ENCODE measurements around the gene DLAT. TPM values are rescaled to one million over a fixed set of nuclear protein-coding genes. Genes with fewer than 3 reads are reported as not detected.

DLAT gene
- total RNA-seq, 1 experiment from 2014 or later: 75.9 TPM

GRCh38 chr11:112042161-112042960, 17.2 kb downstream of the DLAT start:
- DNase-seq (ENCODE audit: low read depth, low spot score) (no peak), ATAC-seq (no peak)
- CTCF ChIA-PET: interaction anchor here (0.6 kb wide), 1 partner anchor 238 kb away, joined by 3 read pairs; no protein-coding TSS in a partner anchor
- no peak overlapping the region for H3K27ac ChIP-seq (ENCODE audit: low read length)
- BruUV-seq (replicated peaks): no TSS peak
- H3K27me3 ChIP-seq (ENCODE audit: control insufficient read depth, insufficient read depth, low read length): no peaks in the 10 kb centered on the region
- POLR2A ChIA-PET: no interaction called here
- in situ Hi-C loops (cut with HindIII; ENCODE audit: low pct_unique_long_range_greater_than_20kb, low sequenced_read_pairs) (no loop called here), intact Hi-C loops (cut with micrococcal nuclease; ENCODE audit: unreplicated experiment) (no loop called here)
- H3K4me1 ChIP-seq (ENCODE audit: control insufficient read depth, insufficient read depth, low read length): no peaks in the 10 kb centered on the region
- TF ChIP-seq POLR2AphosphoS5 (IDR thresholded peaks at IDR 0.05; ENCODE audit: low read depth, low read length) (no peak), TCF7L2 (IDR thresholded peaks at IDR 0.05; ENCODE audit: low read depth, low read length) (no peak), SIN3A (IDR thresholded peaks at IDR 0.05; ENCODE audit: borderline replicate concordance, insufficient read depth, low read depth, low read length) (no peak)
- TF ChIP-seq, protein P1, sequence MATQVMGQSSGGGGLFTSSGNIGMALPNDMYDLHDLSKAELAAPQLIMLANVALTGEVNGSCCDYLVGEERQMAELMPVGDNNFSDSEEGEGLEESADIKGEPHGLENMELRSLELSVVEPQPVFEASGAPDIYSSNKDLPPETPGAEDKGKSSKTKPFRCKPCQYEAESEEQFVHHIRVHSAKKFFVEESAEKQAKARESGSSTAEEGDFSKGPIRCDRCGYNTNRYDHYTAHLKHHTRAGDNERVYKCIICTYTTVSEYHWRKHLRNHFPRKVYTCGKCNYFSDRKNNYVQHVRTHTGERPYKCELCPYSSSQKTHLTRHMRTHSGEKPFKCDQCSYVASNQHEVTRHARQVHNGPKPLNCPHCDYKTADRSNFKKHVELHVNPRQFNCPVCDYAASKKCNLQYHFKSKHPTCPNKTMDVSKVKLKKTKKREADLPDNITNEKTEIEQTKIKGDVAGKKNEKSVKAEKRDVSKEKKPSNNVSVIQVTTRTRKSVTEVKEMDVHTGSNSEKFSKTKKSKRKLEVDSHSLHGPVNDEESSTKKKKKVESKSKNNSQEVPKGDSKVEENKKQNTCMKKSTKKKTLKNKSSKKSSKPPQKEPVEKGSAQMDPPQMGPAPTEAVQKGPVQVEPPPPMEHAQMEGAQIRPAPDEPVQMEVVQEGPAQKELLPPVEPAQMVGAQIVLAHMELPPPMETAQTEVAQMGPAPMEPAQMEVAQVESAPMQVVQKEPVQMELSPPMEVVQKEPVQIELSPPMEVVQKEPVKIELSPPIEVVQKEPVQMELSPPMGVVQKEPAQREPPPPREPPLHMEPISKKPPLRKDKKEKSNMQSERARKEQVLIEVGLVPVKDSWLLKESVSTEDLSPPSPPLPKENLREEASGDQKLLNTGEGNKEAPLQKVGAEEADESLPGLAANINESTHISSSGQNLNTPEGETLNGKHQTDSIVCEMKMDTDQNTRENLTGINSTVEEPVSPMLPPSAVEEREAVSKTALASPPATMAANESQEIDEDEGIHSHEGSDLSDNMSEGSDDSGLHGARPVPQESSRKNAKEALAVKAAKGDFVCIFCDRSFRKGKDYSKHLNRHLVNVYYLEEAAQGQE (IDR thresholded peaks at IDR 0.05; ENCODE audit: insufficient read depth in 1 of 2, low read depth in 2 of 2, low read length in 1 of 2): no peak
- TF ChIP-seq, protein P2, sequence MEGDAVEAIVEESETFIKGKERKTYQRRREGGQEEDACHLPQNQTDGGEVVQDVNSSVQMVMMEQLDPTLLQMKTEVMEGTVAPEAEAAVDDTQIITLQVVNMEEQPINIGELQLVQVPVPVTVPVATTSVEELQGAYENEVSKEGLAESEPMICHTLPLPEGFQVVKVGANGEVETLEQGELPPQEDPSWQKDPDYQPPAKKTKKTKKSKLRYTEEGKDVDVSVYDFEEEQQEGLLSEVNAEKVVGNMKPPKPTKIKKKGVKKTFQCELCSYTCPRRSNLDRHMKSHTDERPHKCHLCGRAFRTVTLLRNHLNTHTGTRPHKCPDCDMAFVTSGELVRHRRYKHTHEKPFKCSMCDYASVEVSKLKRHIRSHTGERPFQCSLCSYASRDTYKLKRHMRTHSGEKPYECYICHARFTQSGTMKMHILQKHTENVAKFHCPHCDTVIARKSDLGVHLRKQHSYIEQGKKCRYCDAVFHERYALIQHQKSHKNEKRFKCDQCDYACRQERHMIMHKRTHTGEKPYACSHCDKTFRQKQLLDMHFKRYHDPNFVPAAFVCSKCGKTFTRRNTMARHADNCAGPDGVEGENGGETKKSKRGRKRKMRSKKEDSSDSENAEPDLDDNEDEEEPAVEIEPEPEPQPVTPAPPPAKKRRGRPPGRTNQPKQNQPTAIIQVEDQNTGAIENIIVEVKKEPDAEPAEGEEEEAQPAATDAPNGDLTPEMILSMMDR (IDR thresholded peaks at IDR 0.05): no peak
- H3K4me3 ChIP-seq (ENCODE audit: low read depth in 2 of 2, low read length in 2 of 2): no peak overlapping the region
- H3K9me3 ChIP-seq (ENCODE audit: control insufficient read depth, insufficient read depth, low read depth, low read length): no peaks in the 10 kb centered on the region
- peaks cover 38% of the 10 kb centered on the region for H3K36me3 ChIP-seq (ENCODE audit: control insufficient read depth, insufficient read depth, low read length)

DNA sequence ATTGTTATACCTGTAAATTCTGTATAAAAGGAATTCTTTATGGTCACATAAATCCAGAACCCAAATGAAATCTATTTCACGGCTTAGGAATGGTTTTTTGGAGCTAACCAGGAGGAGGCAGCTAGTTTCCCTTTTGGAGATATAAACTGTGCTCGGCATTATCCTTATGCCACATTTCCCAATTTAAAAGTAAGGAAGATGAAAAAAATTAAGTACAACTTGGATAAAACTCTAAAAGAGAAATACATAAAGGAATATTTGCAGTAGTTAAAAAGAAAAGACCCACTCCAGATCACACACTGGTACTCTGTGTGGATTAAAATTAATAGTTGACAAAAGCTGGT, 17.7 kb downstream of the DLAT start:
- H3K9me3 ChIP-seq (ENCODE audit: control insufficient read depth, insufficient read depth, low read depth, low read length): no peaks in the 10 kb centered on the region
- H3K4me3 ChIP-seq (ENCODE audit: low read depth in 2 of 2, low read length in 2 of 2): no peak overlapping the region
- DNase-seq (ENCODE audit: low read depth, low spot score): no peak
- intact Hi-C loops (cut with micrococcal nuclease; ENCODE audit: unreplicated experiment): no loop called here
- H3K36me3 ChIP-seq (ENCODE audit: control insufficient read depth, insufficient read depth, low read length): peaks cover 37% of the 10 kb centered on the region
- no TSS peak for BruUV-seq (replicated peaks)
- ChIA-PET CTCF (interaction anchor here (0.6 kb wide), 1 partner anchor 237 kb away, joined by 3 read pairs; no protein-coding TSS in a partner anchor), POLR2A (no interaction called here)
- H3K27ac ChIP-seq (ENCODE audit: low read length): no peak overlapping the region
- no peaks in the 10 kb centered on the region for H3K27me3 ChIP-seq (ENCODE audit: control insufficient read depth, insufficient read depth, low read length)
- in situ Hi-C loops (cut with HindIII; ENCODE audit: low pct_unique_long_range_greater_than_20kb, low sequenced_read_pairs): no loop called here
- no peaks in the 10 kb centered on the region for H3K4me1 ChIP-seq (ENCODE audit: control insufficient read depth, insufficient read depth, low read length)
- ATAC-seq: no peak
- TF ChIP-seq, protein P2 (IDR thresholded peaks at IDR 0.05): no peak
- no peak for TF ChIP-seq POLR2AphosphoS5 (IDR thresholded peaks at IDR 0.05; ENCODE audit: low read depth, low read length)
- TF ChIP-seq, protein P1 (IDR thresholded peaks at IDR 0.05; ENCODE audit: insufficient read depth in 1 of 2, low read depth in 2 of 2, low read length in 1 of 2): no peak
- no peak for TF ChIP-seq TCF7L2 (IDR thresholded peaks at IDR 0.05; ENCODE audit: low read depth, low read length)
- no peak for TF ChIP-seq SIN3A (IDR thresholded peaks at IDR 0.05; ENCODE audit: borderline replicate concordance, insufficient read depth, low read depth, low read length)
